Hepatocyte (in vitro differentiated cells): ENCODE results near the gene WDR36.

Experiments
- EZH2 ChIP-seq: fragments of 200-600 bp; sonication (generic); IDR thresholded peaks from 2 replicates; pipeline ENCODE4 v1.6.1; 2016; ENCODE audit warnings: antibody characterized with exemption, mild to moderate bottlenecking, borderline replicate concordance
- EZH2phosphoT487 ChIP-seq: fragments of 200-600 bp; sonication (generic); IDR thresholded peaks from one replicate; pipeline ENCODE4 v1.6.1; 2018; ENCODE audit warnings: antibody characterized with exemption, mild to moderate bottlenecking, low read depth, moderate library complexity; ENCODE audit not compliant: unreplicated experiment, severe bottlenecking
- TF ChIP-seq, protein P1 (sequence below): fragments of 200-600 bp; sonication (generic); IDR thresholded peaks from 2 replicates; pipeline ENCODE4 v1.5.1; 2016; ENCODE audit warnings: antibody characterized with exemption, mild to moderate bottlenecking; ENCODE audit not compliant: poor library complexity

DNA sequence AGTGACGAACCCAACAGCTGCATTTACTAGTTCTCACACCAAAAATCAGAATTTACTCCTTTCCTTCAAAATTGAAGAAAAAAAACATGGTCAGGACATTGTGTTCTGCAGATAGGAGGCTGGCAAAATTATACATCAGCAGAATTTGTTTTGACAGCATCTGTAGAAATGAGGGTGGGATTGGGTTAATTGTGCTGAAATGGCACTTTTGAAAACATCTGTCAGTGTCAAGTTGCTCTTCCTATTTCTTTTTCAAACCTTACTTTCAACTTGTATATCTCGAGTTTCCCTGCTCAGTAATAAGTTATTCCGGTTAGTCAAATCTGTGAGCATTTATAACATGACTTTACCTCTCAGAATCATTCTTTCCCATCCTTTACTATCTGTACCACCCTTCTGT, 19.8 kb downstream of the WDR36 start:
- TF ChIP-seq EZH2 (no peak), EZH2phosphoT487 (no peak)
- TF ChIP-seq, protein P1, sequence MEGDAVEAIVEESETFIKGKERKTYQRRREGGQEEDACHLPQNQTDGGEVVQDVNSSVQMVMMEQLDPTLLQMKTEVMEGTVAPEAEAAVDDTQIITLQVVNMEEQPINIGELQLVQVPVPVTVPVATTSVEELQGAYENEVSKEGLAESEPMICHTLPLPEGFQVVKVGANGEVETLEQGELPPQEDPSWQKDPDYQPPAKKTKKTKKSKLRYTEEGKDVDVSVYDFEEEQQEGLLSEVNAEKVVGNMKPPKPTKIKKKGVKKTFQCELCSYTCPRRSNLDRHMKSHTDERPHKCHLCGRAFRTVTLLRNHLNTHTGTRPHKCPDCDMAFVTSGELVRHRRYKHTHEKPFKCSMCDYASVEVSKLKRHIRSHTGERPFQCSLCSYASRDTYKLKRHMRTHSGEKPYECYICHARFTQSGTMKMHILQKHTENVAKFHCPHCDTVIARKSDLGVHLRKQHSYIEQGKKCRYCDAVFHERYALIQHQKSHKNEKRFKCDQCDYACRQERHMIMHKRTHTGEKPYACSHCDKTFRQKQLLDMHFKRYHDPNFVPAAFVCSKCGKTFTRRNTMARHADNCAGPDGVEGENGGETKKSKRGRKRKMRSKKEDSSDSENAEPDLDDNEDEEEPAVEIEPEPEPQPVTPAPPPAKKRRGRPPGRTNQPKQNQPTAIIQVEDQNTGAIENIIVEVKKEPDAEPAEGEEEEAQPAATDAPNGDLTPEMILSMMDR: no peak
